Kidney (tissue), 14 donors: Measurements from ENCODE around the gene OR2W1. TPM values are rescaled to one million over a fixed set of nuclear protein-coding genes. Genes with fewer than 3 reads are reported as not detected.

Experiments
- DNase-seq, 5 donors: peaks; one replicate each; pipeline ENCODE4 v3.0.0-alpha.2; 2013 to 2020
- FAIRE-seq: peaks from 2 replicates; lab custom pipeline; 2012; peaks lifted over from hg19 to GRCh38; lab: Jason Lieb, UNC
- H3K27ac ChIP-seq, 2 donors: one replicate each; pipeline ENCODE4 v1.7.0; 2013; ENCODE audit warnings: low read depth in 2 of 2, low read length in 2 of 2, inconsistent platforms in 1 of 2
- H3K27me3 ChIP-seq: one replicate; pipeline ENCODE4 v1.7.1; 2013; ENCODE audit warnings: low read length, inconsistent platforms; ENCODE audit not compliant: control insufficient read depth, insufficient read depth
- H3K36me3 ChIP-seq, 3 donors: one replicate each; pipeline versions ENCODE4 v1.7.0 to v1.7.1; 2013; ENCODE audit warnings: low read length in 3 of 3, control low read depth in 1 of 3, inconsistent platforms in 1 of 3; ENCODE audit not compliant: insufficient read depth in 3 of 3, control insufficient read depth in 2 of 3
- H3K4me1 ChIP-seq, 3 donors: one replicate each; pipeline versions ENCODE4 v1.7.0 to v1.7.1; 2013; ENCODE audit warnings: low read length in 3 of 3, inconsistent platforms in 1 of 3, low read depth in 1 of 3; ENCODE audit not compliant: control insufficient read depth in 2 of 3, insufficient read depth in 2 of 3
- H3K4me3 ChIP-seq, 3 donors: one replicate each; pipeline versions ENCODE4 v1.7.0 to v1.8.1; 2013; ENCODE audit warnings: low read length in 3 of 3, control low read depth in 1 of 3, inconsistent platforms in 1 of 3
- H3K9ac ChIP-seq, 3 donors: one replicate each; pipeline versions ENCODE4 v1.7.0 to v1.7.1; 2013; ENCODE audit warnings: low read length in 3 of 3, control low read depth in 1 of 3, inconsistent platforms in 1 of 3
- H3K9me3 ChIP-seq, 3 donors: one replicate each; pipeline versions ENCODE4 v1.7.0 to v1.7.1; 2013; ENCODE audit warnings: low read length in 3 of 3, control low read depth in 1 of 3, inconsistent platforms in 1 of 3; ENCODE audit not compliant: control insufficient read depth in 2 of 3, insufficient read depth in 1 of 3
- CTCF ChIP-seq: IDR thresholded peaks from 3 replicates; pipeline ENCODE4 v1.5.1; 2012; ENCODE audit warnings: mild to moderate bottlenecking, moderate library complexity, borderline replicate concordance; ENCODE audit not compliant: insufficient read depth; ENCODE audit errors: extremely low read depth
- intact Hi-C: fragments of 100-400 bp; cut with DNase I; formaldehyde crosslinking; loops from one replicate; pipeline ENCODE4 v1.11.1; 2022
- polyA plus RNA-seq: library from polyadenylated mRNA; stranded (reverse); fragments of 350-450 nt; fragmentation: Illumina TruSeq; extraction: RNeasy Lipid Tissue Mini Kit (QIAGEN cat#74804); gene quantifications from one replicate; pipeline ENCODE4 v1.2.3, GENCODE V29; 2014; ENCODE audit warnings: low read depth, low replicate concordance; ENCODE audit not compliant: insufficient read depth
- total RNA-seq: library from RNA; stranded (reverse); fragmentation: NEBNext Ultra II Directional; extraction: Animal tissue kit (Norgen Biotek cat#: 25700); gene quantifications from one replicate; pipeline ENCODE4 v1.2.1, GENCODE V29; 2021
- donor health status: control.
- donor health status: control.
- donor health status: control.
- donor health status: control.
- donor health status: control.
- donor health status: DM: yes; HTN: yes; CAD: no.
- donor health status: Normal renal cell carcinoma (clear cell type).

The OR2W1 gene
- total and polyA plus RNA-seq, 2 donors from 2014 or later: not detected

- peak in 3 of 5 donors; percentile 21 to 63 (median 40) for DNase-seq
- Histone ChIP-seq H3K9me3 (no peaks in the 10 kb centered on the region), H3K27ac (no peak overlapping the region), H3K4me3 (no peak overlapping the region), H3K9ac (no peak overlapping the region), H3K27me3 (peaks cover 26% of the 10 kb centered on the region), H3K36me3 (no peaks in the 10 kb centered on the region), H3K4me1 (peaks cover 0 to 9% (median 0%) of the 10 kb centered on the region in 3 donors)
- intact Hi-C loops: loop anchor here (10.0 kb wide), 1 partner anchor 330 kb away; no protein-coding TSS in a partner anchor
- no peak for TF ChIP-seq CTCF
- FAIRE-seq: no peak
Measured at GRCh38 chr6:29014729-29015608, 30.0 kb downstream of the OR2W1 start.

- Histone ChIP-seq H3K27ac (no peak overlapping the region), H3K4me1 (peaks cover 0 to 2% (median 0%) of the 10 kb centered on the region in 3 donors), H3K36me3 (no peaks in the 10 kb centered on the region), H3K9ac (peak overlapping the region; percentile 6 to 43 (median 15)), H3K27me3 (peaks cover 25% of the 10 kb centered on the region), H3K4me3 (peak overlapping the region; percentile 55 to 67 (median 59)), H3K9me3 (no peaks in the 10 kb centered on the region)
- intact Hi-C loops: loop anchor here (10.0 kb wide), 1 partner anchor 327 kb away; no protein-coding TSS in a partner anchor
- DNase-seq: peak; percentile 68 to 93 (median 79)
- no peak for TF ChIP-seq CTCF
- FAIRE-seq: no peak
Measured at GRCh38 chr6:29011276-29011734, 33.7 kb downstream of the OR2W1 start.

DNA sequence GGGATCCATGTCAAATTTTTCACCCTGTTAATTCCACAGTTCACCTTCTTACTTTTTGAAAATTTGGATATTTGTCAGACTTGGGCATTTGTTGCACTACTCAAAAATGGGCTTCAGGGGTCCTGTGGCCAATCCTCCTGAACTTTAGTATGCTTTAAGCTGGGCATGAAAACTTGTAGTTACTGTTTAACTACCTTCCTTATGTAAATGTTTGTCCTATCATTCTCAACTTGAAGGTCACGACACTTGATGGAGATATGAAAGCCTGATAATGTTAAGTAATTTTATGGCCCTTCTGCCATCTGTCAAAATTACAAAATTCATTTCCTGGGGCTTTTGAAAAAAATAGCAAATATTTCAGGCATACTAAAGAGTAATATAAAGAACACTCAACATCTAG, 35.6 kb downstream of the OR2W1 start:
- Histone ChIP-seq H3K27ac (no peak overlapping the region), H3K4me3 (no peak overlapping the region), H3K4me1 (no peaks in the 10 kb centered on the region), H3K9me3 (no peaks in the 10 kb centered on the region), H3K27me3 (peaks cover 16% of the 10 kb centered on the region), H3K9ac (no peak overlapping the region), H3K36me3 (no peaks in the 10 kb centered on the region)
- FAIRE-seq (no peak), DNase-seq (no peak)
- intact Hi-C loops: no loop called here
- TF ChIP-seq CTCF: no peak
